A673 (cell line): ENCODE data around the gene OSBPL3. TPM values are rescaled to one million over a fixed set of nuclear protein-coding genes. Genes with fewer than 3 reads are reported as not detected.
A peak's percentile ranks its signal among the peaks of the same experiment; 100 is the strongest.

Source experiments
- BruUV-seq: library from RNA; stranded (reverse); fragments of 400-500 nt; replicated peaks from 2 replicates; lab custom pipeline; 2021; lab: Mats Ljungman, UMichigan
- CTCF ChIA-PET: fragments of 300-600 bp; sonication (Branson Sonifier 250); formaldehyde crosslinking; loops from one replicate; lab custom pipeline; 2022; ENCODE audit warnings: antibody characterized with exemption; lab: Charles Lee
- POLR2A ChIA-PET: fragments of 300-600 bp; sonication (Branson Sonifier 250); formaldehyde crosslinking; loops from one replicate; lab custom pipeline; 2022; ENCODE audit warnings: antibody characterized with exemption; ENCODE audit not compliant: low non-redundant PET; lab: Charles Lee
- DNase-seq: peaks from one replicate; pipeline ENCODE4 v3.0.0-alpha.2; 2015; ENCODE audit warnings: low spot score
- H3K27ac ChIP-seq: fragments of 200-600 bp; sonication (generic); 2 replicates; pipeline ENCODE4 v1.5.1; 2016; ENCODE audit warnings: mixed run types, low read depth, mild to moderate bottlenecking, mixed read lengths, antibody characterized with exemption, low read length; ENCODE audit not compliant: poor library complexity, severe bottlenecking
- H3K27me3 ChIP-seq: fragments of 200-600 bp; sonication (generic); replicated peaks from 2 replicates; pipeline ENCODE4 v1.6.1; 2017; ENCODE audit warnings: mixed run types, low read depth, mild to moderate bottlenecking, mixed read lengths, antibody characterized with exemption, low read length; ENCODE audit not compliant: insufficient read depth, poor library complexity
- H3K36me3 ChIP-seq: fragments of 200-600 bp; sonication (generic); 2 replicates; pipeline ENCODE4 v1.6.1; 2016; ENCODE audit warnings: mixed run types, mild to moderate bottlenecking, mixed read lengths, antibody characterized with exemption, low read length; ENCODE audit not compliant: insufficient read depth, poor library complexity, severe bottlenecking
- H3K4me1 ChIP-seq: fragments of 200-600 bp; sonication (generic); 2 replicates; pipeline ENCODE4 v1.6.1; 2017; ENCODE audit warnings: mixed run types, mild to moderate bottlenecking, mixed read lengths, antibody characterized with exemption, low read length; ENCODE audit not compliant: insufficient read depth, poor library complexity, severe bottlenecking
- H3K4me3 ChIP-seq: fragments of 200-600 bp; sonication (generic); 2 replicates; pipeline ENCODE4 v1.5.1; 2016; ENCODE audit warnings: low read depth, mixed run types, mild to moderate bottlenecking, mixed read lengths, low read length; ENCODE audit not compliant: poor library complexity, severe bottlenecking
- H3K9me3 ChIP-seq: fragments of 200-600 bp; sonication (generic); 2 replicates; pipeline ENCODE4 v1.6.1; 2016; ENCODE audit warnings: mixed run types, low read depth, mild to moderate bottlenecking, mixed read lengths, antibody characterized with exemption, low read length; ENCODE audit not compliant: poor library complexity, severe bottlenecking
- EZH2 ChIP-seq: fragments of 200-600 bp; sonication (generic); IDR thresholded peaks from 2 replicates; pipeline ENCODE4 v1.6.1; 2017; ENCODE audit warnings: borderline replicate concordance, low read depth, mild to moderate bottlenecking, mixed read lengths, antibody characterized with exemption, low read length; ENCODE audit not compliant: poor library complexity, severe bottlenecking
- intact Hi-C: fragments of 100-400 bp; cut with micrococcal nuclease; formaldehyde crosslinking; loops from one replicate; pipeline ENCODE4 v1.10.0; 2022; ENCODE audit not compliant: unreplicated experiment
- total RNA-seq: library from RNA; stranded (reverse); gene quantifications from 2 replicates; pipeline ENCODE4 v1.2.3, GENCODE V29; 2021
- TF ChIP-seq, protein P1 (sequence below): fragments of 300-800, 200-600 bp; sonication (generic); conservative IDR thresholded peaks from 2 replicates; pipeline ENCODE4 v1.5.1; 2017; ENCODE audit warnings: low read depth, mild to moderate bottlenecking, antibody characterized with exemption, low read length, moderate library complexity, mixed read lengths

OSBPL3 gene
- total RNA-seq, 1 experiment from 2014 or later: 21.4 TPM

DNA sequence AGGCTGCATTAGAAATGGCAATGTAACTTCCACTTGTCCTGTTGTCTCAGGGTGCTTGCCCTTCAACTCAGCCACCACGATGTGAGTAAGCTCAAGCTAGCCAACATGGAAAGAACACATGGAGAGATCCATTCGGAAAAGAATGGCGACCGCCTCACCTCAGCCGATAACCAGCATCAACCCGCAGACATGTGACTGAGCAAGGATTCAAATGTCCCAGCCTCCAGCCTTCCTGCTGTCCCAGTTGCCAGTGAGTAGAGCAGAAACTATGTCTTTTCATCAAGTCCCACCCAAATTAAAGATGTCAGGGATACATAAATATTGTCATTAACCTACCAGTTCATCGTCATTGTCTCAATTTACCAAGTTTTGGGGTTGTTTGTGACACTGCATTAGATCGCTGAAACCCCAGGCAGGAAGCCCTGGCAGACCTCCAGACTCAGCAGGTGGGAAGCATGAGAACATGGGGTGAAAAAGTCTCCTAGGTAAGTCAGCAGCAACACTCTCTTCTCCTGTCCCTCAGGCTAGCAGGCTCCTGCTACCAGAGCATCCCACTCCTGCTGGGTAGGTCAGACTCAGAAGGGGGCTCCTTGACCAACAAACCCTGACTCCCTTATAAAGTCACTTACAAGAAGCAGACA lies 67.0 kb downstream of the OSBPL3 start:
- no peaks in the 10 kb centered on the region for H3K9me3 ChIP-seq
- BruUV-seq: no TSS peak
- TF ChIP-seq EZH2: no peak
- TF ChIP-seq, protein P1, sequence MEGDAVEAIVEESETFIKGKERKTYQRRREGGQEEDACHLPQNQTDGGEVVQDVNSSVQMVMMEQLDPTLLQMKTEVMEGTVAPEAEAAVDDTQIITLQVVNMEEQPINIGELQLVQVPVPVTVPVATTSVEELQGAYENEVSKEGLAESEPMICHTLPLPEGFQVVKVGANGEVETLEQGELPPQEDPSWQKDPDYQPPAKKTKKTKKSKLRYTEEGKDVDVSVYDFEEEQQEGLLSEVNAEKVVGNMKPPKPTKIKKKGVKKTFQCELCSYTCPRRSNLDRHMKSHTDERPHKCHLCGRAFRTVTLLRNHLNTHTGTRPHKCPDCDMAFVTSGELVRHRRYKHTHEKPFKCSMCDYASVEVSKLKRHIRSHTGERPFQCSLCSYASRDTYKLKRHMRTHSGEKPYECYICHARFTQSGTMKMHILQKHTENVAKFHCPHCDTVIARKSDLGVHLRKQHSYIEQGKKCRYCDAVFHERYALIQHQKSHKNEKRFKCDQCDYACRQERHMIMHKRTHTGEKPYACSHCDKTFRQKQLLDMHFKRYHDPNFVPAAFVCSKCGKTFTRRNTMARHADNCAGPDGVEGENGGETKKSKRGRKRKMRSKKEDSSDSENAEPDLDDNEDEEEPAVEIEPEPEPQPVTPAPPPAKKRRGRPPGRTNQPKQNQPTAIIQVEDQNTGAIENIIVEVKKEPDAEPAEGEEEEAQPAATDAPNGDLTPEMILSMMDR: no peak
- no peaks in the 10 kb centered on the region for H3K27me3 ChIP-seq
- DNase-seq: no peak
- H3K4me3 ChIP-seq: no peak overlapping the region
- H3K27ac ChIP-seq: no peak overlapping the region
- CTCF ChIA-PET: no interaction called here
- POLR2A ChIA-PET: no interaction called here
- H3K4me1 ChIP-seq: peaks cover 25% of the 10 kb centered on the region
- no peaks in the 10 kb centered on the region for H3K36me3 ChIP-seq
- intact Hi-C loops: no loop called here

DNA sequence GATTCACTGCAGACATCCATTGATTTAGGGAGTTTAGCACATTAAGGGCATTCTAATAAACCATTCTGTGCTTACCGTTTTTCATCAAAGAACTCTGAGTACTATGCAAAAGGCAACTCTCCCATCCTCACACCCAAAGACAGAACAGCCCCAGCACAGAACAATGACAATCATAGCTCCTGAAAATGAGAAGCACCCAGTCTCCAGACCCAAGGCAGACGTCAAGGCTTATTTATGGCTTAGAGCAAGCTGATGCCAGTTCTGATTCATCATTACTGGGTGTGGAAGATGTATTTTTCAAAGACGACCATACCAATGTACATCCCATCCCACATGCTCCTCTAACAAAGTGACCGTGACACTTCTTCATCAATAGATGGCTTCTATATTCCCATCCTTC lies 67.6 kb downstream of the OSBPL3 start:
- H3K4me1 ChIP-seq: peaks cover 25% of the 10 kb centered on the region
- H3K27ac ChIP-seq: no peak overlapping the region
- BruUV-seq: no TSS peak
- TF ChIP-seq EZH2: no peak
- TF ChIP-seq, protein P1: no peak
- ChIA-PET CTCF (no interaction called here), POLR2A (no interaction called here)
- intact Hi-C loops: no loop called here
- DNase-seq: no peak
- H3K27me3 ChIP-seq: no peaks in the 10 kb centered on the region
- H3K36me3 ChIP-seq: no peaks in the 10 kb centered on the region
- H3K4me3 ChIP-seq: no peak overlapping the region
- H3K9me3 ChIP-seq: no peaks in the 10 kb centered on the region

GRCh38 chr7:24911213-24911603 lies 68.8 kb downstream of the OSBPL3 start:
- no TSS peak for BruUV-seq
- CTCF ChIA-PET: no interaction called here
- DNase-seq: peak; percentile 41
- Histone ChIP-seq H3K4me1 (peaks cover 25% of the 10 kb centered on the region), H3K27me3 (no peaks in the 10 kb centered on the region), H3K9me3 (no peaks in the 10 kb centered on the region), H3K4me3 (no peak overlapping the region), H3K36me3 (no peaks in the 10 kb centered on the region), H3K27ac (no peak overlapping the region)
- no peak for TF ChIP-seq EZH2
- TF ChIP-seq, protein P1: no peak
- intact Hi-C loops: no loop called here
- POLR2A ChIA-PET: no interaction called here
